Skin epidermis (tissue), 12 donors: ENCODE results near the gene CNTN5.

ENCODE experiments used
- H3K27ac ChIP-seq, 21 experiments: fragments of 200-600 bp; sonication (generic) in 11 of 21; one replicate each; pipeline ENCODE4 v1.5.0; 2020; ENCODE audit warnings: mild to moderate bottlenecking in 3 of 21, inconsistent platforms in 2 of 21, moderate library complexity in 2 of 21
- H3K4me3 ChIP-seq, 7 experiments: fragments of 200-600 bp; sonication (generic) in 2 of 7; one replicate each; pipeline ENCODE4 v1.5.0; 2020; ENCODE audit warnings: inconsistent platforms in 2 of 7, mild to moderate bottlenecking in 2 of 7, moderate library complexity in 1 of 7

Gene CNTN5

DNA sequence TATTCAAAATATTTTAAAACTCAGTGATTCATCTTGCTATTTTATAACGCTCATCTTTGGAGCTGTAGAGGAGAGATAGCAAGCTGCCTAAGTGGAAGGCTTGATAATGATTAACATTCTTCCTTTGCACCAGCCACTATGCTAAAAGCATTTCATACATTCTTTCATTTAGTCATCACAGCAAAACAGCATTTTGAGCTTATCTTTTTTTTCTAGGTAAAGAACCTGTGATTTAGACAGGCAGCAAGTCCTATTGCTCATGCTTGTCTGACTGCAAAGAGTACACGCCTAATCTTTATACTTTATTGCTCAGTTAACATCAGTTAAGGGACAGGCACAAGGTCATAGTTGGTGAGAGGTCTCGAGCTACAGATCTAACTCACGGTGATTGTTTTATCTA lies 953.2 kb downstream of the CNTN5 start:
- H3K4me3 ChIP-seq, result no peak overlapping the region
- no peak overlapping the region for H3K27ac ChIP-seq

DNA sequence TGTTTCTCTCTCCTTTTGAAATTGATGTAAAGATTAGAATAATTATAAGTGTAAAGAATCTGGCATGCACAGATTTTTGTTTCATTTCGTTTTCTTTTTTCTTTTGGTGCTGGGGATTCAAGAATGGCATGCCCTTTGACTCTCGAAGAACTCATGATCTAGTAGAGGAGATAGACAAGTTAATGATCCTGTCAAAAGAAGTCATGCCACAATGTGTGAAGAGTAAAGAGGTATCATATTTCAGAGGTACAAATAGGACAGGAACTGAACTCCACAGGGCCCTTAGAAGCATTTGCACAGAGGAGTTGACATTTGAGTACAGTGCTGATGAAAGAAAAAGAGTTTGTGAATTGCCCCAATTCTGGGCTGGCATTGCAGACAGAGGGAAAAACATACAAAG lies 958.3 kb downstream of the CNTN5 start:
- no peak overlapping the region for H3K27ac ChIP-seq
- no peak overlapping the region for H3K4me3 ChIP-seq

DNA sequence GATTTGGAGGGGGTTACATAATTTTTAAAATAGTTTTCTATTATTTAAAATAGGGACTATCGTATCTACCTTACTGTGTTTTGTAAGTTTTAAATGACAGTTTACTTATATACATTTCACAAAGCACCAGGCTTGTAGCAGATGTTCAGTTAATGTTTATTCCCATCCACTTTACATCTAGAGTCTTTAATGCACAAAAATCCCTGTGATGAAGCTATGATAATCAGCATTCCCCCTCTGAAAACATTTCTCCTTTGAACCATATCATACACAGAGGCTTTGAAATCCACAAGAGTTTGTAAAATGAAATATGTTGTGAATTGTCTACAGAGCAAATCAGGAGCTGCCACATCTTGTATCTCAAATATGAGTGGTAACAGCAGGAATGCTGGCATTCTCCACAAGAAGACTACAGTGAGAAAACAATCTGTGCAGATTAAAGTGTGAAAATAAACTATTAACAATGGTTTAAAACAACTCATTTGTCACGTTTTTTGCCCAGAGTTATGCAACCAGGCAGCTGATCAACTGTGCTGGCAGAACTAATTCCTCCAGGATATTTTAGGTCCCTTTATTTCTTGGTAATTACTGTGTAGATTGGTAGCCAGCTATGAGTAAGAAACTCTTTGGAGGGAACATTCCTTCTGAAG lies 967.2 kb downstream of the CNTN5 start:
- H3K4me3 ChIP-seq, result no peak overlapping the region
- no peak overlapping the region for H3K27ac ChIP-seq

DNA sequence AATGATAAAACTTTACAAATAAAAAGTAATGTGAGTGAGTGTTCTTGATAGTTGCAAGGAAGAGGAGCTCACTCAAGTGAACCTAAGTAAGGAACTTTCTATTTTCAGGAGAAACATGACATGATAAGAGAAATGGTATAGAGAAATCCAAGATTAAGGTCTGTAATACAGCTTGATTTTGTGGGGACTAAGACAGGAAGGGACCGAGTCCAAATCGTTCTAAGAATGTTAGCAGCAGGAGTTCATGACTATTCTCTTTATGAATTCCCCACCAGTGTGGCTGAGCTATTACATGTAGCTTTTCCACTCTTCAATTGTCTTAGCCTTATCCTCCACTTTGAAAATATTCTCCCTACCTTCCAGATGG lies 967.7 kb downstream of the CNTN5 start:
- Histone ChIP-seq H3K4me3 (no peak overlapping the region), H3K27ac (no peak overlapping the region)

DNA sequence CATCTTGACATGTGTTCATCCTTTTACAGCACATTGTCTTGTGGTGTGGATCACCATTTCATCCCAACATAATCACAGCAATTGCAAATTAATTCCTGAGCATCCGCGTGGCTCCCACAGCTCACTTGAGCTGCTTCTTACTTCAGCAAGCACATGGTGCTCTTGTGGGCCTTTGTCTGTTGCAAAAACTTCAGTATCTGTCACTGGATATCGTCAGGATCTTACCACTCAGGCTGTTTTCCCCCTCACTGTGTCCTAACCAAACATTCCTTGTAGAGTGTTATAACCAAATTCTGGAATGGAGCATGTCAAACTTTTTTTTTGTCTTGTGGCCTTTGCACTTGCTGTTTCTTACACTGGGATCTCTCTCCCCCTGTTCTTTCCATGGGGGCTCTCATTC lies 983.2 kb downstream of the CNTN5 start:
- Histone ChIP-seq H3K27ac (peak overlapping the region in 1 of 21 experiments; percentile 60), H3K4me3 (no peak overlapping the region)

DNA sequence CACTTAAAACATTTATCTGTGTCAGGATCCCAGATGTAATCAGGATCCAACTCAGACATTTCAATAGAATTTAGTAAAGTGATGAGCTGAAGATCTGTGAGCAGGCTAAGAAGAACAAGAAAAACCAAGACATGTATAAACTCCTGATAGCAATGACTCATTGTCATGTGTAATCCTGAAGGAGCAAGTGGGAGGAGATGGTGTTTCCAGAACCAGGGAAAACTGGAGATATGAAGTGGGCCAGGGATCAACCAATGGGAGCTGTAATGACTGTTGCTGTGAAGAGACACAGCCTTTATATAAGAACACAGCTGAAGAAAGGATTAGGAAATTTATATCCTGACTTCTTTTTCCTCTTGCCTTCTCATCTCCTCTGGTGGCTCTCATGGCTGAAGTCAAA lies 983.8 kb downstream of the CNTN5 start:
- H3K27ac ChIP-seq, result peak overlapping the region in 1 of 21 experiments; percentile 60
- H3K4me3 ChIP-seq, result no peak overlapping the region

DNA sequence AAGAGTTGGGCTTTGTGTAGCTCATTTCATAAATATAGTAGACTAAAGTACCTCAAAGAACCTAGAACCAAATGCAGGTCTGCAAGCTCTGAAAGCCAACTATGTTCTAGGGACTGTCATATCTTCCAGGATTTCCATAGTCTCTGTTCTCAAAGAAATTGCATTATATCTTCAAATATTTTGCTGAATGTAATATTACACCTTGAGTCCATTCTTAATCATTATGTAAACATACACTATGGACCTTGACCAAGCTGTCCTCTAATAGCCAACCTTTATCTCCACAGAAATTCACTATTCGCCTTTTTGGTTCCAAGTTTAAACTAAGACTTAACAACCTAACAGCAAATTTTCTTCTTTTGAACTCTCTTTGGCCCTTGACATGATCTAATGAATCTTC lies 987.7 kb downstream of the CNTN5 start:
- no peak overlapping the region for H3K4me3 ChIP-seq
- H3K27ac ChIP-seq, result no peak overlapping the region

DNA sequence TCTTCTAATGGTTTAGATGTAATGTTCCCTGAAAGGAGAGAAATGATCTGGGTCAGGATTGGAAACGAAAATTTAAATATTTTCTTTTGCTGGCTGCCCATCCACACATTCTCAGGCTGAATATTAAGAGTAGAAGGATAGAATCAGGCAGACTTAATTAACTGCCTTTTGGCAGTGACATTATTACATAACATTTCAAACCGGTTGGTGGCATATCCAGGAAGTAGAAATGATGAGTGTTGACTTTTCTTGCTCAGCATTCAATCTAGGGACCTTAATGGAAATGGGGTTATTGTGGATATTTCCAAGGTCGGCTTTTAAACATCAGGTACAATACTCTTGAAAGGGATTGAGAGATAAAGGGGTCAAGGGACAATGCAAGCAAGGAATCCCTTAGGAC lies 989.0 kb downstream of the CNTN5 start:
- no peak overlapping the region for H3K4me3 ChIP-seq
- H3K27ac ChIP-seq, result no peak overlapping the region

DNA sequence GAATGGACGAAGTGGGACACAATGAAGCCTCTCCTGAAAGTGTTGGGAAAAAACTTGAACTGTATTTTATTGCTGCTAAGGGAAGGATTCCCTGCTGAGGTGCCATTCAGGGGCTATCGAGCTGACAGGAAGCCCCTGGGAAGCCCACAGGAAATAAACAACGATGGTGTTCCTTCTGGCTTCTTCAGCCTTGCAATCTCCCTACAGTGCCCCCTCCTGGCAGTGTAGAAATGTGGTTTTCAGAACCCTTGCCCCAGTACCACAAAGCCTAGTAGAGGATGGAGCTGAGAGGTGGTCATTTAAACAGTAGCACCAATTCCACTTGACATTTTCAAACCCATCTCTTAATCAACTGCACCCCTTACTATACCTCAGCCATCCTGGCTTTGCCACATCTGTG lies 989.6 kb downstream of the CNTN5 start:
- Histone ChIP-seq H3K27ac (no peak overlapping the region), H3K4me3 (no peak overlapping the region)

DNA sequence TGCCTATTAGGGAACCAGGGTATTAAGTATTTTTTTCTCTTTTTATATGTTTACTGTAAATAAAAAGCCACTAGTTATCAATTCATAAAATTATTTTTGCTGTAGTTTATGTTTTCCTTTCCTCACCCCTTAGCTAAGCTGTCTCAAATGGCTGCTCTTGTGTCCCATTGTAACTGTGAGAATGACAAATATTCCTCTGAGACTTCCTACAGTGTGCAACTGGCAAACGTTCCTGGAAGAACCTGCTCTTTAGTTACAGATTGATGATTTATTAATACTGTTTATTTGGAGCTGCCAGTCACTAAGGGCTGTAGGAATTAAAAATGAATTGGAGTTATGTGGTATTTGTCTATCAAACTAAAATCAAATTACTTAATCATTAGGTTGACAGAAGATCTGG lies 990.9 kb downstream of the CNTN5 start:
- H3K27ac ChIP-seq, result no peak overlapping the region
- no peak overlapping the region for H3K4me3 ChIP-seq

DNA sequence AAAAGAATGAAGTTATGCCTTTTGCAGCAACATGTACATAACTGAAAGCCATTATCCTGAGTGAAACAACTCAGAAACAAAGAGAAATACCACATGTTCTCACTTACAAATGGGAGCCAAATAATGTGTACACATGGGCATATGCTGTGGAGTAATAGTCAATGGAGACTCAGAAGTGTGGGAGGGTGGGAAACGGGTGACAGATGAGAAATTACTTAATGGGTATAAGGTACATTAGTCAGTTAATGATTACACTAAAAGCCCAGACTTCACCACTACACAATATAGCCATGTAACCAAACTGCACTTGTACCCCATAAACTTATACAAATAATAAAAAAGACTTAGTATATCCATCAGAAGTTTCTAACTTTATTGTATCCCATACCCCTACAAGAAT lies 992.3 kb downstream of the CNTN5 start:
- no peak overlapping the region for H3K27ac ChIP-seq
- H3K4me3 ChIP-seq, result no peak overlapping the region

DNA sequence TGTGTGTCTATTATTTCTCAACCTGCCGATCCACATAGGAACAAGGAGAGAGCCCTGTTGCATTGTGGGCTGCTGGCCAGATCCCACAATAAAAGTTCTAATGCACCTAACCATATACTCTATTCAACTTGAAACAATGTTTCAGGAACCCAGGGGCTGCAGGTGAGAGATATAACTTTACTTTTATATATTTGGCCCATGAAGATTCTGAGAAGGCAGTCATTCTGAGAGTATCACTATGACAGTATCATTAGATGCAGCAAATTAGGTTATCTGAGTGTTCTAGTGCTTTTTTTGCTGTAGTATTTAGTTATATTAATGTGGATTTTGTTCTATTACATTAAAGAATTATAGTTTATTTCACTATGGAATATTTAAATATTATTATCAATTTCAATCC lies 1011.2 kb downstream of the CNTN5 start:
- H3K4me3 ChIP-seq, result no peak overlapping the region
- H3K27ac ChIP-seq, result no peak overlapping the region

DNA sequence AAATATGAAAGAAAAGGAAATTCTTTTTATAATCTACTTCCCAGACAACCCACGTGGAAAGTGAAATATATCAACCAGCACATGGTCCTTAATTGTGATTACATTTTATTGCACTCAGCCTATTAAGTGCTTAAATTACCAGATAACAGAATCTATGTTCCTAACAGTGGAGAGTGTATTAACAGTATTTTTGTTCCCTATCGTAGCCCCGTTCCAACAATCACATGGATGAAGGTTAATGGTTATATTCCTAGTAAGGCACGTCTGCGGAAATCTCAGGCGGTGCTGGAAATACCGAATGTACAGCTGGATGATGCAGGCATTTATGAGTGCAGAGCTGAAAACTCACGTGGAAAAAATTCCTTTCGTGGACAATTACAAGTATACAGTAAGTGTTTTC lies 1040.3 kb downstream of the CNTN5 start:
- H3K27ac ChIP-seq, result no peak overlapping the region
- no peak overlapping the region for H3K4me3 ChIP-seq

DNA sequence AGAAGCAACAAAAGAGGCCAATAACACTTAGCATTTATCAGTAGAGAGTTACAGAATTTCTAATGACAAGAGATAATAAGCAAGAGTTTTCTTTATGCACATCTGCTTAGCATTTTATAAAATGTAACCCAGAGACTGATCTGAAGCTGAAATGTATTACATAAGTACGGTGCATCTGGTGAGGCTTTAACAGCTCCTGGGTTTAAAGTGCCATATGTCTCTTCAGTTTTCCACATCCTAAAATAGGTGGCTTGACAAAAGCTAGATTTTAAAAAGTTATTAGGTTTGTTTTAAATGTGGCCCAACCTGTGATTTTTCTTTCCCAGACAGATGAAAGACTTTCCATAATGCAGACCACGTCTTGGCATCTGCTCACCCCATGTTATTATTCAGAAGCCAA lies 1045.7 kb downstream of the CNTN5 start:
- H3K4me3 ChIP-seq, result no peak overlapping the region
- no peak overlapping the region for H3K27ac ChIP-seq

DNA sequence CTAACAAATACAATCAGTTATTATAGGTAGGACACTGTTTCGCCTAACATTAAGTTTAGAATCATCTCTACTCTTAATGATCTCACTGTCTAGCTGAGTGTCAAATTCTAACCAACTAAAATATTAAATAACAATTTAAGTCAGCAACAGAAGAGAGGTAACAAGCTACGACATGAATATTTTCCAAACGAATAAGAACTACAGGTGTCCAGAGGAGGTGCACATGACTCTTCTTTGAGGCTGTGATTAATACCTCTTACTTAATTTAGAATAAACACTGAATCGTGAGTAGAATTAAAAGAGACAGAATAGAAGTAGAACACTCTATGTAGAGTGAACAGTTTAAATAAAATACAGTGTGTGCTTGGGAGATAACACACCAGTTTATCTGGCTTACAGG lies 1047.4 kb downstream of the CNTN5 start:
- Histone ChIP-seq H3K27ac (no peak overlapping the region), H3K4me3 (no peak overlapping the region)

DNA sequence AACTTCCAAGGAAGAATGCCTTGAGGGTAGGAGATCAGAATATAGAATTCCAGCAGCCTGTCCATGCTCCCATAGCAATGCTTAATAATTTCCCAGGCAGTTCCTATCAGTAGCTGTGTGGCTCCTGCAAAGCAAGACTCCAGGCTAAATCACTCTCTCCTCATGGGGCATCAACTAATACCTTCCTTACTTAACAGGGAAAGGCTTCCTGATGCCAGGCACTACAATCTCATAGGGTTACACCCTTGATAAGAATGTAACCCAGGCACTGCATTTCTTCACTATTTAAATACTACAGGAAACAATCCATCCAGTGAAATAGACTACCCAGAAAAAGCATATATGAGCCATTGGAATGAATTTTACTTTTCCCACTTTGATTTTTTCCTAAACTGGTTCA lies 1051.4 kb downstream of the CNTN5 start:
- no peak overlapping the region for H3K27ac ChIP-seq
- H3K4me3 ChIP-seq, result no peak overlapping the region

DNA sequence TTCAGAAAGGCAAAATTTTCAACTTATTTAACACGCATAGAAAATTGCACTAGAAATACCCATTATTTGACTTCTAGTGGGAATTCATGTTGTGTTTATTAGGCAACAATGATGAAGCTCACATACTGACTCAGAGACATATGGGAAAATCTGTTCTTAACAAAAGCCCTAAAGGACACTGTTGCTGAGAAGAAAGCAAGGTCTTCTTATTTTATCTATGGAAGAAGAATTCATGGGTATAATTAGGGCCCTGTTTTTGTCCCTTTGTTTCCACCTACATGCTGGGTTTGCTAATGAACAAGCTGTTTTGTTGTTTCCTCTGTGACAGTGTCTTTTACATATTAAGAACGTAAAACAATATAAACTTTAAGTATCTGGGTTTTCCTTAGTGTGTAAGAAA lies 1059.6 kb downstream of the CNTN5 start:
- Histone ChIP-seq H3K27ac (no peak overlapping the region), H3K4me3 (no peak overlapping the region)

DNA sequence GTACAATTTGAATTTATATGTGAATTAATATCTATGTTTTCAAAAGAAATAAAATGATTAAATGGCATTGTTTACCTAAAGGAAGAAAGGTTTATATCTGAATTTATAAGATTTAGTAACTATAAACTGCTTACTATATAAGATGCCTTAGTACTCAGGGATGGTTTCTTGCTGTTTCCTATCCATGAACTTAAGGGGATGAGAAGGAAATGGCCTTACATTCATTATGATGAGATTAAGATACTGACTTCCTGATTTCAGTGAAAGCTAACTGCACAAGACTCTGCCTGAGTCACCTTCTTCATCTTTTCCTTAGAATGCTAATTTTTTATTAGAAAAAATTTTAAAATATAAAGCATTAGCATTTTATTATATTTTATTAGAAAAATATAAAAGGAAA lies 1060.1 kb downstream of the CNTN5 start:
- Histone ChIP-seq H3K27ac (no peak overlapping the region), H3K4me3 (no peak overlapping the region)

DNA sequence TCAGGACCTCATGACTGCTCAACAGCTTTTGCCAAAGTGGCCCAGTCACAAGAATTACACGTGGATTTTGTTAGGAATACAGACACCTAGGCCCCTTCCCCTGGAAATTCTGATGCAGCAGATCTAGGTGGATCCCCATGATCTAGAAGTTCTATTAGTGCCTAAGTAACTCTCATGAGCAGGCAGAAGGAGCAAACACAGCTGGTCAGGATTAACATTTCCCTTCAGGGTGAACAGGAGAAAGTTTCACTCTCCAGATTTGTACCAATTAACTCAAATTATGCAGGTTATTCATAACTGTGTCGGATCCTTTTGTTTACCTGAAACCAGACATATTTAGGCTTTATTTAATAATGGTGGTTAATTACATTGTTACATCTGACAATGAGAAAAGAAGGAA lies 1072.9 kb downstream of the CNTN5 start:
- no peak overlapping the region for H3K27ac ChIP-seq
- H3K4me3 ChIP-seq, result no peak overlapping the region

DNA sequence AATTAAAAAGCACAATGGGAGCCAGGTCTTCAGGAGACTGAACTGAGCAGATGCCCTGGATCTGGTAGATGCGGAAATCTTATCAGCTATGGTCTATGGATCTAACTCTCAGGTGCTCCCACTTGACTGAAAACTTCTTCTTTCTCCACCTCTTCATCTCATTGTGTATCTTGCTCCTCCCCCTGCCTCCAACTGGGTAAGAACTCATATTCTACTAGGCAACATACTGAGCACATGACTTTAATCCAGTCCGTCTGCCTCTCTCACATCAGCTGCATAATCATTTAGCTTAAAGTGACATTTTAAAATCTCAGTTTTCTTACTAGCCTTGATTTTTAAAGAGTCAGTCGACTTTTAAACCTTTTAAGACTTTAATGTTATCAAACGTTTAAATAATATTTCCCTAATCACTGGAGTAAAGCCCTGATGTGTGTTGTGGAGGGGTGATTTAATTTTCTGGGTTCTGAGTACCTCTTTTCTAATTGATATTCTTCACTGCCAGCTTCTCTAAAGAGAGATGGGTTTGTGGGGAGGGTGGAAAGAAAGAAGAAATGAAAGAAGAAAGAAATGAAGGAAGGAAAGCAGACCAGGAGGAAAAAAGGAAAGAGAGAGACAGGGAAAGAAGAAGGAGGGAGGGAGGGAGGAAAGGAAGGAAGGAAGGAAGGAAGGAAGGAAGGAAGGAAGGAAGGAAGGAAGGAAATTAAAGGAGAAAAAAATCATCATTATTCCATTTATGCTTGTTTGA lies 1073.5 kb downstream of the CNTN5 start:
- Histone ChIP-seq H3K27ac (no peak overlapping the region), H3K4me3 (no peak overlapping the region)

DNA sequence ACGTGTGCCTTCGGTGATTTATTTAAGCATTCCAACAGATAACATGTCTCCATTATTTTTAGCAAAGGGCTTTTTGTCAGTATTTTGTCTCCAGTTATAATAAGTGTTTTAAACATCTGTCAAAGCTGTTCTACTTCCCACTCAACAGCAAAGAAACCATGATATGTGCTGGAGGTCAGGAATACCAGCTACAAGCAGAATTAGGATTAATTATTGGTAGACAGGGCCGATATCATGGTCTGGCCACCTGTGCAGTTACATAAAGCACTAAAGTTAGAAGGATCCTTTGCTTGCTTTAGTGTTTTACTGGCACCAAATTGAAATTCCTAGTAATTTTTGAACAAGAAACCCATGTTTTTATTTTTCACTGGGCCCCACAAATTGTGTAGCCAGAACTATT lies 1075.1 kb downstream of the CNTN5 start:
- H3K27ac ChIP-seq, result no peak overlapping the region
- H3K4me3 ChIP-seq, result no peak overlapping the region

DNA sequence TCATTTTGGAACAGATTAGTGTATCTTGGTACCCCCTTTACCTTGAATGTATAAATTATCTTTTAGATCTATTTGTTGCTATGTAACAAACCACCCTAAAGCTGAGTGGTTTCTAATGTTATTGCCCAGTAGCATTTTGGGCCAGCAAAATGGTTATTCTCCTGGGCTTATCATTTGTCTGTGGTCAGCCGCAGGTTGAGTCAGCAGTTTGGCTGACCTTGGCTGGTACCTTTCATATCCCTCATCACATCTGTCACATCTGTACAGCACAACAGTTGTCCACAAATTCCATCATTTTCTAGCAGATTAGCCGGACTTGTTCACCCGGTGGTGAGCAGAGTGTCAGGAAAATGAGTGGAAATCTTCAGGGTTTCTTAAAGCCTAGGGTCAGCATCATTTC lies 1077.8 kb downstream of the CNTN5 start:
- Histone ChIP-seq H3K4me3 (no peak overlapping the region), H3K27ac (no peak overlapping the region)
